Natural killer cell treated with Interleukin-12 subunit alpha and Interleukin-12 subunit beta and Interleukin-15 and Interleukin-18, amount 100 ng/mL, for 72 hours (primary cell): Measurements from ENCODE around the gene PDE11A. TPM values are rescaled to one million over a fixed set of nuclear protein-coding genes. Genes with fewer than 3 reads are reported as not detected.

Experiments used
- ATAC-seq, 2 donors: fragments of 150-1000 bp; cut with Tn5 transposase in 1 of 2; sonication (Bioruptor Pico), chemical (Tn5 transposase) in 1 of 2; 2 replicates each; pipeline ENCODE4 v1.10.0; 2021
- DNase-seq: peaks from one replicate; pipeline ENCODE4 v3.0.0; 2022; ENCODE audit warnings: low spot score
- H3K27ac Mint-ChIP-seq, 2 donors: 1 replicate in 1 of 2; 2 replicates in 1 of 2; pipeline ENCODE4 v1.8.0; 2022; ENCODE audit warnings: mixed read lengths in 2 of 2, mild to moderate bottlenecking in 1 of 2, moderate library complexity in 1 of 2
- H3K27me3 Mint-ChIP-seq, 2 donors: 1 replicate in 1 of 2; 2 replicates in 1 of 2; pipeline ENCODE4 v1.8.0; 2022; ENCODE audit warnings: mixed read lengths in 2 of 2
- H3K36me3 Mint-ChIP-seq: one replicate; pipeline ENCODE4 v1.8.0; 2022; ENCODE audit warnings: mixed read lengths
- H3K4me1 Mint-ChIP-seq, 2 donors: 1 replicate in 1 of 2; 2 replicates in 1 of 2; pipeline ENCODE4 v1.8.0; 2022; ENCODE audit warnings: low read depth in 2 of 2, mixed read lengths in 2 of 2, mild to moderate bottlenecking in 1 of 2
- H3K4me3 Mint-ChIP-seq: one replicate; pipeline ENCODE4 v1.8.0; 2022; ENCODE audit warnings: mixed read lengths
- H3K9me3 Mint-ChIP-seq: 2 replicates; pipeline ENCODE4 v1.8.0; 2022; ENCODE audit warnings: mixed read lengths
- total RNA-seq, 2 donors: library from RNA; stranded (reverse); gene quantifications; one replicate each; pipeline ENCODE4 v1.2.3, GENCODE V29; 2022

Gene PDE11A
- total RNA-seq = not detected

- H3K27me3 Mint-ChIP-seq = peaks cover 41 to 73% of the 10 kb centered on the region in 2 donors
- H3K4me3 Mint-ChIP-seq = peak within 1 kb of the TSS; percentile 11
- H3K9me3 Mint-ChIP-seq = no peaks in the 10 kb centered on the region
- H3K27ac Mint-ChIP-seq = no peak within 1 kb of the TSS
- no peaks in the 10 kb centered on the region for H3K36me3 Mint-ChIP-seq
- peak; percentile 62 for DNase-seq
- ATAC-seq = peak; percentile 79 to 83
- peaks cover 0 to 8% of the 10 kb centered on the region in 2 donors for H3K4me1 Mint-ChIP-seq
Observed at GRCh38 chr2:178072383-178073301, at the start of gene PDE11A. TSS of gene PDE11A (minus strand) at chr2:178072777. CDS start at chr2:178072437, 340 bp downstream.

- ATAC-seq (no peak), DNase-seq (no peak)
- H3K4me1 Mint-ChIP-seq = peaks cover 4 to 7% of the 10 kb centered on the region in 2 donors
- H3K9me3 Mint-ChIP-seq = no peaks in the 10 kb centered on the region
- H3K4me3 Mint-ChIP-seq = no peak overlapping the region
- no peaks in the 10 kb centered on the region for H3K27me3 Mint-ChIP-seq
- H3K27ac Mint-ChIP-seq = no peak overlapping the region
- H3K36me3 Mint-ChIP-seq = peaks cover 10% of the 10 kb centered on the region
Observed at GRCh38 chr2:178119179-178119922, 46.8 kb upstream of the PDE11A start.

GRCh38 chr2:178117725-178118124, 45.1 kb upstream of the PDE11A start:
- no peak overlapping the region for H3K27ac Mint-ChIP-seq
- peaks cover 13 to 18% of the 10 kb centered on the region in 2 donors for H3K4me1 Mint-ChIP-seq
- H3K9me3 Mint-ChIP-seq = no peaks in the 10 kb centered on the region
- no peaks in the 10 kb centered on the region for H3K27me3 Mint-ChIP-seq
- DNase-seq (no peak), ATAC-seq (no peak)
- H3K36me3 Mint-ChIP-seq = peaks cover 6% of the 10 kb centered on the region
- no peak overlapping the region for H3K4me3 Mint-ChIP-seq

GRCh38 chr2:178115271-178115670, 42.7 kb upstream of the PDE11A start:
- no peak for DNase-seq
- Mint-ChIP-seq H3K9me3 (no peaks in the 10 kb centered on the region), H3K4me3 (no peak overlapping the region), H3K4me1 (peaks cover 19 to 21% of the 10 kb centered on the region in 2 donors), H3K27ac (no peak overlapping the region), H3K36me3 (no peaks in the 10 kb centered on the region), H3K27me3 (no peaks in the 10 kb centered on the region)
- ATAC-seq = no peak

- DNase-seq = no peak
- ATAC-seq = no peak
- no peaks in the 10 kb centered on the region for H3K27me3 Mint-ChIP-seq
- H3K27ac Mint-ChIP-seq = peak overlapping the region in 1 of 2 donors; percentile 53
- no peaks in the 10 kb centered on the region for H3K9me3 Mint-ChIP-seq
- H3K36me3 Mint-ChIP-seq = no peaks in the 10 kb centered on the region
- H3K4me1 Mint-ChIP-seq = peaks cover 19 to 21% of the 10 kb centered on the region in 2 donors
- peak overlapping the region; percentile 28 for H3K4me3 Mint-ChIP-seq
Observed at GRCh38 chr2:178114462-178114861, 41.9 kb upstream of the PDE11A start.

GRCh38 chr2:178112202-178113152, 39.9 kb upstream of the PDE11A start, which contains the start of gene RBM45:
TSS of gene RBM45 (plus strand) at chr2:178112437. CDS start at chr2:178112547, 110 bp downstream.
- Mint-ChIP-seq H3K4me1 (peaks cover 19 to 21% of the 10 kb centered on the region in 2 donors), H3K9me3 (no peaks in the 10 kb centered on the region), H3K27me3 (no peaks in the 10 kb centered on the region), H3K36me3 (no peaks in the 10 kb centered on the region), H3K27ac (peak within 1 kb of the TSS; percentile 73 to 86), H3K4me3 (peak within 1 kb of the TSS; percentile 88)
- DNase-seq (peak; percentile 92), ATAC-seq (peak; percentile 98)

GRCh38 chr2:178111743-178112142, 39.2 kb upstream of the PDE11A start:
- H3K27ac Mint-ChIP-seq = peak overlapping the region; percentile 73 to 86
- H3K9me3 Mint-ChIP-seq = no peaks in the 10 kb centered on the region
- no peaks in the 10 kb centered on the region for H3K36me3 Mint-ChIP-seq
- H3K27me3 Mint-ChIP-seq = no peaks in the 10 kb centered on the region
- ATAC-seq (no peak), DNase-seq (no peak)
- peak overlapping the region; percentile 88 for H3K4me3 Mint-ChIP-seq
- H3K4me1 Mint-ChIP-seq = peaks cover 19 to 21% of the 10 kb centered on the region in 2 donors

- ATAC-seq (no peak), DNase-seq (no peak)
- Mint-ChIP-seq H3K9me3 (no peaks in the 10 kb centered on the region), H3K36me3 (no peaks in the 10 kb centered on the region), H3K4me1 (peaks cover 19 to 21% of the 10 kb centered on the region in 2 donors), H3K27ac (no peak overlapping the region), H3K4me3 (no peak overlapping the region), H3K27me3 (no peaks in the 10 kb centered on the region)
Observed at GRCh38 chr2:178110681-178111080, 38.1 kb upstream of the PDE11A start.

GRCh38 chr2:178109813-178110212, 37.2 kb upstream of the PDE11A start:
- ATAC-seq = no peak
- no peak overlapping the region for H3K4me3 Mint-ChIP-seq
- peaks cover 15 to 21% of the 10 kb centered on the region in 2 donors for H3K4me1 Mint-ChIP-seq
- no peak for DNase-seq
- H3K27me3 Mint-ChIP-seq = no peaks in the 10 kb centered on the region
- no peaks in the 10 kb centered on the region for H3K36me3 Mint-ChIP-seq
- no peak overlapping the region for H3K27ac Mint-ChIP-seq
- no peaks in the 10 kb centered on the region for H3K9me3 Mint-ChIP-seq

GRCh38 chr2:178108176-178108575, 35.6 kb upstream of the PDE11A start:
- peaks cover 8 to 9% of the 10 kb centered on the region in 2 donors for H3K4me1 Mint-ChIP-seq
- no peak overlapping the region for H3K27ac Mint-ChIP-seq
- H3K36me3 Mint-ChIP-seq = no peaks in the 10 kb centered on the region
- no peaks in the 10 kb centered on the region for H3K9me3 Mint-ChIP-seq
- ATAC-seq (no peak), DNase-seq (no peak)
- H3K27me3 Mint-ChIP-seq = no peaks in the 10 kb centered on the region
- H3K4me3 Mint-ChIP-seq = no peak overlapping the region

- Mint-ChIP-seq H3K9me3 (no peaks in the 10 kb centered on the region), H3K4me3 (no peak overlapping the region), H3K27ac (no peak overlapping the region), H3K27me3 (no peaks in the 10 kb centered on the region), H3K4me1 (no peaks in the 10 kb centered on the region), H3K36me3 (no peaks in the 10 kb centered on the region)
- ATAC-seq (no peak), DNase-seq (no peak)
Observed at GRCh38 chr2:178106053-178106452, 33.5 kb upstream of the PDE11A start.

GRCh38 chr2:178105566-178105965, 33.0 kb upstream of the PDE11A start:
- no peak for DNase-seq
- Mint-ChIP-seq H3K36me3 (no peaks in the 10 kb centered on the region), H3K4me1 (no peaks in the 10 kb centered on the region), H3K27ac (no peak overlapping the region), H3K4me3 (no peak overlapping the region), H3K9me3 (no peaks in the 10 kb centered on the region), H3K27me3 (no peaks in the 10 kb centered on the region)
- no peak for ATAC-seq
